Neural cell (in vitro differentiated cells): ENCODE data around the gene GSC2. TPM values are rescaled to one million over a fixed set of nuclear protein-coding genes. Genes with fewer than 3 reads are reported as not detected.

Source experiments
- H2AFZ ChIP-seq: fragments of 200-600, 300-800 bp; sonication (generic), shearing (Covaris generic); 2 replicates; pipeline ENCODE4 v1.6.0; 2014; ENCODE audit warnings: low read depth, mild to moderate bottlenecking, antibody characterized with exemption, low read length, moderate library complexity
- H3F3A ChIP-seq: fragments of 200-600 bp; shearing (Covaris generic); 2 replicates; pipeline ENCODE4 v1.6.1; 2016; ENCODE audit warnings: mild to moderate bottlenecking, moderate library complexity, mixed read lengths, antibody characterized with exemption, low read length; ENCODE audit not compliant: insufficient read depth, poor library complexity, severe bottlenecking
- H3K27ac ChIP-seq: fragments of 200-600, 300-800 bp; sonication (generic), shearing (Covaris generic); 2 replicates; pipeline ENCODE4 v1.5.1; 2014; ENCODE audit warnings: mild to moderate bottlenecking, low read length, moderate library complexity
- H3K27me3 ChIP-seq: fragments of 300-800, 200-600 bp; sonication (generic), shearing (Covaris generic); 2 replicates; pipeline ENCODE4 v1.6.0; 2014; ENCODE audit warnings: mild to moderate bottlenecking, low read depth, low read length, moderate library complexity; ENCODE audit not compliant: insufficient read depth
- H3K36me3 ChIP-seq: fragments of 300-800, 200-600 bp; sonication (generic), shearing (Covaris generic); 2 replicates; pipeline ENCODE4 v1.5.1; 2014; ENCODE audit warnings: mild to moderate bottlenecking, antibody characterized with exemption, low read length, moderate library complexity; ENCODE audit not compliant: insufficient read depth
- H3K4me2 ChIP-seq: fragments of 300-800, 200-600 bp; sonication (generic), shearing (Covaris generic); 2 replicates; pipeline ENCODE4 v1.6.0; 2014; ENCODE audit warnings: mild to moderate bottlenecking, low read length
- H3K4me3 ChIP-seq: fragments of 300-800, 200-600 bp; sonication (generic), shearing (Covaris generic); 2 replicates; pipeline ENCODE4 v1.5.1; 2014; ENCODE audit warnings: mild to moderate bottlenecking, low read length, moderate library complexity
- H3K79me2 ChIP-seq: fragments of 200-600 bp; shearing (Covaris generic); replicated peaks from 2 replicates; pipeline ENCODE4 v1.6.0; 2014; ENCODE audit warnings: mild to moderate bottlenecking, low read length, moderate library complexity; ENCODE audit not compliant: insufficient read depth
- H3K9ac ChIP-seq: fragments of 300-800, 200-600 bp; sonication (generic), shearing (Covaris generic); 2 replicates; pipeline ENCODE4 v1.6.1; 2016; ENCODE audit warnings: mild to moderate bottlenecking, low read length, mixed read lengths
- H3K9me2 ChIP-seq: fragments of 200-600 bp; shearing (Covaris generic); 2 replicates; pipeline ENCODE4 v1.6.1; 2016; ENCODE audit warnings: mild to moderate bottlenecking, low read length, mixed read lengths; ENCODE audit not compliant: insufficient read depth
- H3K9me3 ChIP-seq: fragments of 200-600, 300-800 bp; sonication (generic), shearing (Covaris generic); 2 replicates; pipeline ENCODE4 v1.6.1; 2016; ENCODE audit warnings: mild to moderate bottlenecking, mixed run types, low read length, moderate library complexity, mixed read lengths
- H4K20me1 ChIP-seq: fragments of 200-600 bp; shearing (Covaris generic); 2 replicates; pipeline ENCODE4 v1.6.1; 2016; ENCODE audit warnings: mild to moderate bottlenecking, mixed run types; ENCODE audit not compliant: insufficient read depth
- CTCF ChIP-seq: fragments of 450-650 bp; IDR thresholded peaks from 2 replicates; pipeline ENCODE4 v1.5.1; 2014; ENCODE audit warnings: antibody characterized with exemption, mild to moderate bottlenecking, moderate library complexity; ENCODE audit not compliant: poor library complexity, severe bottlenecking
- EP300 ChIP-seq: fragments of 450-650 bp; conservative IDR thresholded peaks from 2 replicates; pipeline ENCODE4 v1.6.1; 2014; ENCODE audit warnings: antibody characterized with exemption, mild to moderate bottlenecking, moderate library complexity; ENCODE audit not compliant: poor library complexity, severe bottlenecking
- EZH2 ChIP-seq: fragments of 200-600, 300-800 bp; shearing (Covaris generic), sonication (generic); IDR thresholded peaks from 2 replicates; pipeline ENCODE4 v1.6.1; 2014; ENCODE audit warnings: antibody characterized with exemption, low read length, borderline replicate concordance, mild to moderate bottlenecking; ENCODE audit not compliant: insufficient read depth, poor library complexity, severe bottlenecking
- MXI1 ChIP-seq: fragments of 450-650 bp; conservative IDR thresholded peaks from 2 replicates; pipeline ENCODE4 v1.6.1; 2014; ENCODE audit warnings: antibody characterized with exemption, mild to moderate bottlenecking; ENCODE audit not compliant: poor library complexity, severe bottlenecking
- POLR2AphosphoS5 ChIP-seq: IDR thresholded peaks from 2 replicates; pipeline ENCODE4 v1.6.1; 2012
- RAD21 ChIP-seq: fragments of 450-650 bp; conservative IDR thresholded peaks from 2 replicates; pipeline ENCODE4 v1.6.1; 2014; ENCODE audit warnings: antibody characterized with exemption, mild to moderate bottlenecking, moderate library complexity
- REST ChIP-seq: IDR thresholded peaks from 2 replicates; pipeline ENCODE4 v1.6.1; 2012; ENCODE audit warnings: borderline replicate concordance
- SMC3 ChIP-seq: fragments of 450-650 bp; conservative IDR thresholded peaks from 2 replicates; pipeline ENCODE4 v1.6.1; 2014; ENCODE audit warnings: antibody characterized with exemption, mild to moderate bottlenecking, moderate library complexity; ENCODE audit not compliant: poor library complexity
- TAF1 ChIP-seq: IDR thresholded peaks from 2 replicates; pipeline ENCODE4 v1.6.1; 2012; ENCODE audit warnings: low read depth
- polyA plus RNA-seq: library from polyadenylated mRNA; depleted of rRNA; stranded (reverse); fragments of >200 nt; gene quantifications from 2 replicates; pipeline ENCODE4 v1.2.3, GENCODE V29; 2014

Gene GSC2
- polyA plus RNA-seq, 1 donor from 2014 or later, result not detected

GRCh38 chr22:19178657-19179496 is 28.8 kb upstream of the GSC2 start, which contains the start of gene SLC25A1:
Gene SLC25A1 (minus strand): TSS chr22:19178736. CDS start chr22:19178673, 63 bp downstream.
- Histone ChIP-seq H3K9me2 (no peaks in the 10 kb centered on the region), H3K27me3 (no peaks in the 10 kb centered on the region), H3K4me2 (peak within 1 kb of the TSS; percentile 6), H3K4me3 (peak within 1 kb of the TSS; percentile 91), H3K79me2 (no peaks in the 10 kb centered on the region), H2AFZ (peak within 1 kb of the TSS; percentile 45), H3F3A (no peaks in the 10 kb centered on the region), H3K9me3 (no peaks in the 10 kb centered on the region), H3K27ac (peak within 1 kb of the TSS; percentile 37), H3K36me3 (no peaks in the 10 kb centered on the region), H4K20me1 (no peaks in the 10 kb centered on the region), H3K9ac (peak within 1 kb of the TSS; percentile 71)
- TF ChIP-seq EP300 (no peak), TAF1 (peak; percentile 50), EZH2 (no peak), SMC3 (no peak), MXI1 (peak; percentile 86), REST (no peak), RAD21 (no peak), CTCF (no peak), POLR2AphosphoS5 (no peak)

GRCh38 chr22:19178065-19178656 is 28.1 kb upstream of the GSC2 start:
- H4K20me1 ChIP-seq, result no peaks in the 10 kb centered on the region
- no peaks in the 10 kb centered on the region for H3K79me2 ChIP-seq
- H3K9me2 ChIP-seq, result no peaks in the 10 kb centered on the region
- no peaks in the 10 kb centered on the region for H3K27me3 ChIP-seq
- H3K9me3 ChIP-seq, result no peaks in the 10 kb centered on the region
- peak overlapping the region; percentile 91 for H3K4me3 ChIP-seq
- H3K36me3 ChIP-seq, result no peaks in the 10 kb centered on the region
- no peak overlapping the region for H2AFZ ChIP-seq
- H3F3A ChIP-seq, result no peaks in the 10 kb centered on the region
- no peak overlapping the region for H3K4me2 ChIP-seq
- H3K27ac ChIP-seq, result no peak overlapping the region
- peak overlapping the region; percentile 71 for H3K9ac ChIP-seq
- TF ChIP-seq SMC3, result no peak
- peak; percentile 42 for TF ChIP-seq POLR2AphosphoS5
